Amniotic stem cell (primary cell): ENCODE measurements around the gene GPLD1.

Source experiments
- DNase-seq: peaks from one replicate; lab custom pipeline; 2025; lab: John Stamatoyannopoulos, UW

Gene GPLD1

GRCh38 chr6:24497254-24497970, 8.0 kb upstream of the GPLD1 start:
- DNase-seq = no peak

GRCh38 chr6:24494821-24495795, 5.7 kb upstream of the GPLD1 start, which contains the start of gene ALDH5A1:
Gene ALDH5A1 (plus strand): TSS chr6:24494969. CDS start chr6:24494997, 28 bp downstream.
- DNase-seq = peak; percentile 38

- DNase-seq = no peak
Observed at GRCh38 chr6:24493945-24494820, 4.8 kb upstream of the GPLD1 start.

- DNase-seq = no peak
Observed at GRCh38 chr6:24492475-24492874, 3.1 kb upstream of the GPLD1 start.

GRCh38 chr6:24490948-24491347, 1.6 kb upstream of the GPLD1 start:
- no peak for DNase-seq

- DNase-seq = no peak
Observed at GRCh38 chr6:24489881-24490280, 503 bp upstream of the GPLD1 start.

GRCh38 chr6:24486065-24486464, 3.3 kb downstream of the GPLD1 start:
- DNase-seq = no peak

- DNase-seq = no peak
Observed at GRCh38 chr6:24484657-24485323, 4.6 kb downstream of the GPLD1 start.

- no peak for DNase-seq
Observed at GRCh38 chr6:24481449-24481848, 7.9 kb downstream of the GPLD1 start.

GRCh38 chr6:24480705-24481104, 8.7 kb downstream of the GPLD1 start:
- no peak for DNase-seq

- no peak for DNase-seq
Observed at GRCh38 chr6:24478903-24479302, 10.5 kb downstream of the GPLD1 start.

- no peak for DNase-seq
Observed at GRCh38 chr6:24477070-24477469, 12.3 kb downstream of the GPLD1 start.

- DNase-seq = no peak
Observed at GRCh38 chr6:24476631-24477030, 12.7 kb downstream of the GPLD1 start.

- DNase-seq = no peak
Observed at GRCh38 chr6:24472181-24472580, 17.2 kb downstream of the GPLD1 start.

GRCh38 chr6:24469811-24470210, 19.6 kb downstream of the GPLD1 start:
- DNase-seq = no peak

- no peak for DNase-seq
Observed at GRCh38 chr6:24464253-24465038, 24.9 kb downstream of the GPLD1 start.

GRCh38 chr6:24460966-24461365, 28.4 kb downstream of the GPLD1 start:
- DNase-seq = no peak

GRCh38 chr6:24458941-24459340, 30.4 kb downstream of the GPLD1 start:
- DNase-seq = no peak

GRCh38 chr6:24458134-24458533, 31.2 kb downstream of the GPLD1 start:
- no peak for DNase-seq

- DNase-seq = no peak
Observed at GRCh38 chr6:24455061-24455460, 34.3 kb downstream of the GPLD1 start.

GRCh38 chr6:24454452-24454851, 34.9 kb downstream of the GPLD1 start:
- DNase-seq = no peak
